HG02588 (cell line): ENCODE measurements around the gene ARHGAP18.
A peak's percentile ranks its signal among the peaks of the same experiment; 100 is the strongest.

ENCODE experiments used
- ATAC-seq: cut with Tn5 transposase; IDR thresholded peaks from one replicate; pipeline ENCODE4 v1.9.1; 2021; ENCODE audit warnings: mild to moderate bottlenecking, moderate library complexity; ENCODE audit not compliant: unreplicated experiment

Gene ARHGAP18

GRCh38 chr6:129694036-129694435, 15.9 kb downstream of the ARHGAP18 start:
- ATAC-seq: no peak

GRCh38 chr6:129692467-129692866, 17.5 kb downstream of the ARHGAP18 start:
- no peak for ATAC-seq

GRCh38 chr6:129691709-129692108, 18.3 kb downstream of the ARHGAP18 start:
- ATAC-seq: no peak

- ATAC-seq: no peak
These were observed 18.8 kb downstream of the ARHGAP18 start for GRCh38 chr6:129691043-129691640.

GRCh38 chr6:129686941-129687627, 22.9 kb downstream of the ARHGAP18 start:
- peak; percentile 65 for ATAC-seq

- no peak for ATAC-seq
These were observed 24.3 kb downstream of the ARHGAP18 start for GRCh38 chr6:129685662-129686031.

GRCh38 chr6:129684903-129685661, 24.9 kb downstream of the ARHGAP18 start:
- no peak for ATAC-seq

- no peak for ATAC-seq
These were observed 25.6 kb downstream of the ARHGAP18 start for GRCh38 chr6:129684323-129684884.

GRCh38 chr6:129683601-129684322, 26.2 kb downstream of the ARHGAP18 start:
- ATAC-seq: peak; percentile 97

GRCh38 chr6:129681913-129682205, 28.1 kb downstream of the ARHGAP18 start:
- ATAC-seq: no peak

- no peak for ATAC-seq
These were observed 29.3 kb downstream of the ARHGAP18 start for GRCh38 chr6:129680633-129681032.

- ATAC-seq: no peak
These were observed 30.2 kb downstream of the ARHGAP18 start for GRCh38 chr6:129679758-129680157.

GRCh38 chr6:129679275-129679674, 30.7 kb downstream of the ARHGAP18 start:
- no peak for ATAC-seq

GRCh38 chr6:129678463-129678862, 31.5 kb downstream of the ARHGAP18 start:
- ATAC-seq: no peak

GRCh38 chr6:129677620-129678325, 32.2 kb downstream of the ARHGAP18 start:
- ATAC-seq: no peak

GRCh38 chr6:129675669-129676472, 34.1 kb downstream of the ARHGAP18 start:
- ATAC-seq: no peak

GRCh38 chr6:129673748-129674147, 36.2 kb downstream of the ARHGAP18 start:
- ATAC-seq: no peak

- ATAC-seq: peak; percentile 66
These were observed 36.9 kb downstream of the ARHGAP18 start for GRCh38 chr6:129672881-129673631.

GRCh38 chr6:129672341-129672682, 37.7 kb downstream of the ARHGAP18 start:
- peak; percentile 25 for ATAC-seq
